ENCODE data around the gene RPS5. TPM values are rescaled to one million over a fixed set of nuclear protein-coding genes. Genes with fewer than 3 reads are reported as not detected.

RPS5 gene
- total RNA-seq, 4 donors from 2014 or later: 428 to 1,258 (median 517) TPM

- peaks cover 0 to 18% of the 10 kb centered on the region in 2 donors for H3K27me3 ChIP-seq
- H3K4me1 ChIP-seq: peaks cover 0 to 12% (median under 1%) of the 10 kb centered on the region in 4 donors
- no peaks in the 10 kb centered on the region for H3K9me3 ChIP-seq
- no peak for DNase-seq
- no peak overlapping the region for H3K27ac ChIP-seq
- no peak for TF ChIP-seq CTCF (IDR thresholded peaks at IDR 0.05)
- no peak for TF ChIP-seq POLR2A (IDR thresholded peaks at IDR 0.05)
- peaks cover 0 to 56% (median 0%) of the 10 kb centered on the region in 3 donors for H3K36me3 ChIP-seq
- no peak overlapping the region for H3K4me3 ChIP-seq
These were observed 6.1 kb downstream of the RPS5 start for GRCh38 chr19:58392945-58393724.

- Histone ChIP-seq H3K9me3 (no peaks in the 10 kb centered on the region), H3K36me3 (peaks cover 0 to 55% (median 0%) of the 10 kb centered on the region in 3 donors), H3K4me3 (no peak overlapping the region), H3K4me1 (peaks cover 0 to 10% (median 0%) of the 10 kb centered on the region in 4 donors), H3K27ac (no peak overlapping the region), H3K27me3 (peaks cover 0 to 18% of the 10 kb centered on the region in 2 donors)
- TF ChIP-seq CTCF (IDR thresholded peaks at IDR 0.05): no peak
- no peak for TF ChIP-seq POLR2A (IDR thresholded peaks at IDR 0.05)
- DNase-seq: no peak
These were observed 6.6 kb downstream of the RPS5 start for GRCh38 chr19:58393725-58394033.

GRCh38 chr19:58394821-58395219, 7.8 kb downstream of the RPS5 start:
- Histone ChIP-seq H3K4me1 (peaks cover 0 to 10% (median 0%) of the 10 kb centered on the region in 4 donors), H3K9me3 (no peaks in the 10 kb centered on the region), H3K4me3 (no peak overlapping the region), H3K36me3 (peaks cover 0 to 44% (median 0%) of the 10 kb centered on the region in 3 donors), H3K27me3 (peaks cover 0 to 18% of the 10 kb centered on the region in 2 donors), H3K27ac (no peak overlapping the region)
- TF ChIP-seq POLR2A (IDR thresholded peaks at IDR 0.05): no peak
- TF ChIP-seq CTCF (IDR thresholded peaks at IDR 0.05): no peak
- no peak for DNase-seq

- no peak for DNase-seq
- peaks cover 0 to 40% (median 0%) of the 10 kb centered on the region in 3 donors for H3K36me3 ChIP-seq
- no peak within 1 kb of the TSS for H3K27ac ChIP-seq
- peaks cover 0 to 14% (median under 1%) of the 10 kb centered on the region in 4 donors for H3K4me1 ChIP-seq
- H3K4me3 ChIP-seq: no peak within 1 kb of the TSS
- H3K27me3 ChIP-seq: peaks cover 0 to 18% of the 10 kb centered on the region in 2 donors
- H3K9me3 ChIP-seq: no peaks in the 10 kb centered on the region
- TF ChIP-seq CTCF (IDR thresholded peaks at IDR 0.05) (no peak), POLR2A (IDR thresholded peaks at IDR 0.05) (no peak)
These were observed 8.3 kb downstream of the RPS5 start, which contains the start of gene RNF225 for GRCh38 chr19:58395220-58395978. TSS of gene RNF225 (plus strand) at chr19:58395656. CDS start at chr19:58396090, 434 bp downstream.

GRCh38 chr19:58395979-58396627, 9.0 kb downstream of the RPS5 start:
- H3K27me3 ChIP-seq: peaks cover 0 to 18% of the 10 kb centered on the region in 2 donors
- no peaks in the 10 kb centered on the region for H3K9me3 ChIP-seq
- H3K4me1 ChIP-seq: peaks cover 4 to 20% (median 6%) of the 10 kb centered on the region in 4 donors
- no peak for DNase-seq
- H3K4me3 ChIP-seq: no peak overlapping the region
- H3K27ac ChIP-seq: no peak overlapping the region
- peaks cover 0 to 36% (median 0%) of the 10 kb centered on the region in 3 donors for H3K36me3 ChIP-seq
- no peak for TF ChIP-seq CTCF (IDR thresholded peaks at IDR 0.05)
- TF ChIP-seq POLR2A (IDR thresholded peaks at IDR 0.05): no peak
